Measurements from ENCODE around the gene PGA3.
A peak's percentile ranks its signal among the peaks of the same experiment; 100 is the strongest.

PGA3 gene

GRCh38 chr11:61181489-61181888, 21.8 kb upstream of the PGA3 start:
- CTCF ChIA-PET = interaction anchor here (0.6 kb wide), 1 partner anchor 406 kb away, joined by 3 read pairs; no protein-coding TSS in a partner anchor
- TF ChIP-seq CTCF (conservative IDR thresholded peaks at IDR 0.05; ENCODE audit: low read depth) = no peak
- H3K27ac ChIP-seq = no peak overlapping the region
- POLR2A ChIA-PET (ENCODE audit: low non-redundant PET) = no interaction called here
- DNase-seq (ENCODE audit: low spot score) = no peak

- H3K27ac ChIP-seq = no peak overlapping the region
- CTCF ChIA-PET = no interaction called here
- TF ChIP-seq CTCF (conservative IDR thresholded peaks at IDR 0.05; ENCODE audit: low read depth) = no peak
- POLR2A ChIA-PET (ENCODE audit: low non-redundant PET) = no interaction called here
- no peak for DNase-seq (ENCODE audit: low spot score)
These were observed 19.7 kb upstream of the PGA3 start for GRCh38 chr11:61183645-61184044.

GRCh38 chr11:61186504-61186903, 16.8 kb upstream of the PGA3 start:
- ChIA-PET POLR2A (ENCODE audit: low non-redundant PET) (no interaction called here), CTCF (interaction anchor here (1.8 kb wide), 1 partner anchor 223 kb away, joined by 4 read pairs; no protein-coding TSS in a partner anchor)
- TF ChIP-seq CTCF (conservative IDR thresholded peaks at IDR 0.05; ENCODE audit: low read depth) = no peak
- H3K27ac ChIP-seq = no peak overlapping the region
- no peak for DNase-seq (ENCODE audit: low spot score)

- CTCF ChIA-PET = interaction anchor here (0.5 to 1.8 kb wide), 10 partner anchors 8 to 429 kb away, joined by 3 to 5 read pairs (median 3); no protein-coding TSS in a partner anchor
- POLR2A ChIA-PET (ENCODE audit: low non-redundant PET) = no interaction called here
- peak; percentile 70 for DNase-seq (ENCODE audit: low spot score)
- no peak overlapping the region for H3K27ac ChIP-seq
- TF ChIP-seq CTCF (conservative IDR thresholded peaks at IDR 0.05; ENCODE audit: low read depth) = peak; percentile 91
These were observed 15.7 kb upstream of the PGA3 start for GRCh38 chr11:61187505-61188130.

- TF ChIP-seq CTCF (conservative IDR thresholded peaks at IDR 0.05; ENCODE audit: low read depth) = no peak
- ChIA-PET POLR2A (ENCODE audit: low non-redundant PET) (no interaction called here), CTCF (interaction anchor here (0.6 kb wide), 1 partner anchor 366 kb away, joined by 3 read pairs; no protein-coding TSS in a partner anchor)
- DNase-seq (ENCODE audit: low spot score) = no peak
- H3K27ac ChIP-seq = no peak overlapping the region
These were observed 13.4 kb upstream of the PGA3 start for GRCh38 chr11:61189933-61190332.

- no peak overlapping the region for H3K27ac ChIP-seq
- TF ChIP-seq CTCF (conservative IDR thresholded peaks at IDR 0.05; ENCODE audit: low read depth) = no peak
- DNase-seq (ENCODE audit: low spot score) = no peak
- ChIA-PET CTCF (interaction anchor here (0.7 kb wide), 1 partner anchor 197 kb away, joined by 3 read pairs; no protein-coding TSS in a partner anchor), POLR2A (ENCODE audit: low non-redundant PET) (no interaction called here)
These were observed 9.7 kb upstream of the PGA3 start for GRCh38 chr11:61193596-61193995.
